K562 (cell line): ENCODE data around the gene TUBG2. TPM values are rescaled to one million over a fixed set of nuclear protein-coding genes. Genes with fewer than 3 reads are reported as not detected.
A peak's percentile ranks its signal among the peaks of the same experiment; 100 is the strongest.

Experiments used
- GTF2E2 ChIP-seq: fragments of 200-800 bp; sonication (Bioruptor generic); IDR thresholded peaks from 2 replicates; pipeline ENCODE4 v1.6.1; 2016; ENCODE audit warnings: missing genetic modification characterization, missing compliant biosample characterization
- HNRNPL ChIP-seq: fragments of 200-400 bp; formaldehyde crosslinking; IDR thresholded peaks from 2 replicates; pipeline ENCODE4 v1.6.1; 2017; ENCODE audit warnings: low read depth, mild to moderate bottlenecking, low read length
- HSF4 ChIP-seq: fragments of 250-450 bp; sonication (Bioruptor Pico); IDR thresholded peaks from 2 replicates; pipeline ENCODE4 v2.1.2; 2022; ENCODE audit warnings: mild to moderate bottlenecking, moderate library complexity, borderline replicate concordance
- ILF3 ChIP-seq: fragments of 450-650 bp; IDR thresholded peaks from 2 replicates; pipeline ENCODE4 v1.6.1; 2018; ENCODE audit warnings: antibody characterized with exemption, mild to moderate bottlenecking, moderate library complexity, borderline replicate concordance
- JUNB ChIP-seq: fragments of 450-650 bp; formaldehyde crosslinking; conservative IDR thresholded peaks from 2 replicates; pipeline ENCODE4 v1.4.0; 2020; ENCODE audit warnings: mild to moderate bottlenecking
- MCM7 ChIP-seq, 2 experiments: fragments of 450-650 bp; IDR thresholded peaks; 2 replicates each; pipeline ENCODE4 v1.6.1; 2016 to 2018
- NCOA2 ChIP-seq, 2 experiments: fragments of 450-650 bp; IDR thresholded peaks; 2 replicates each; pipeline ENCODE4 v1.6.1; 2018; ENCODE audit warnings: mild to moderate bottlenecking in 2 of 2, moderate library complexity in 1 of 2; ENCODE audit not compliant: partially characterized antibody in 2 of 2
- NFE2L1 ChIP-seq: fragments of 450-650 bp; IDR thresholded peaks from 2 replicates; pipeline ENCODE4 v1.6.1; 2016; ENCODE audit warnings: missing genetic modification characterization, low read depth, mild to moderate bottlenecking, missing compliant biosample characterization, moderate library complexity, borderline replicate concordance
- NFIX ChIP-seq: fragments of 250-450 bp; sonication (Bioruptor Pico); IDR thresholded peaks from 2 replicates; pipeline ENCODE4 v1.4.0; 2020; ENCODE audit warnings: low read depth, mild to moderate bottlenecking, moderate library complexity
- NFXL1 ChIP-seq: fragments of 450-650 bp; formaldehyde crosslinking; IDR thresholded peaks from 2 replicates; pipeline ENCODE4 v1.4.0; 2021; ENCODE audit warnings: mild to moderate bottlenecking
- NR2C1 ChIP-seq, 2 experiments: fragments of 450-650 bp; IDR thresholded peaks; 2 replicates each; pipeline ENCODE4 v1.6.1; 2017; ENCODE audit warnings: mild to moderate bottlenecking in 2 of 2, antibody characterized with exemption in 1 of 2, inconsistent platforms in 1 of 2, missing compliant biosample characterization in 1 of 2, missing genetic modification characterization in 1 of 2
- OTX1 ChIP-seq: fragments of 450-650 bp; formaldehyde crosslinking; IDR thresholded peaks from 2 replicates; pipeline ENCODE4 v1.4.0; 2022; ENCODE audit warnings: mild to moderate bottlenecking
- RAD51 ChIP-seq: fragments of 450-650 bp; IDR thresholded peaks from 2 replicates; pipeline ENCODE4 v1.7.1; 2016; ENCODE audit warnings: low read depth, mild to moderate bottlenecking, borderline replicate concordance
- RBM34 ChIP-seq: fragments of 200-400 bp; formaldehyde crosslinking; IDR thresholded peaks from 2 replicates; pipeline ENCODE4 v1.6.1; 2018; ENCODE audit warnings: low read length, borderline replicate concordance; ENCODE audit not compliant: insufficient read depth
- SMAD1 ChIP-seq: fragments of 150-350 bp; IDR thresholded peaks from 2 replicates; pipeline ENCODE4 v1.6.1; 2014; ENCODE audit warnings: low read length, low read depth; ENCODE audit not compliant: partially characterized antibody
- SMAD2 ChIP-seq: fragments of 150-350 bp; IDR thresholded peaks from 2 replicates; pipeline ENCODE4 v1.6.1; 2014; ENCODE audit warnings: low read depth, mild to moderate bottlenecking, low read length
- TAL1 ChIP-seq: fragments of 450-650 bp; IDR thresholded peaks from 2 replicates; pipeline ENCODE4 v1.6.1; 2016; ENCODE audit warnings: mild to moderate bottlenecking
- ZEB2 ChIP-seq: fragments of 450-650 bp; IDR thresholded peaks from 2 replicates; pipeline ENCODE4 v1.6.1; 2016
- ZNF174 ChIP-seq: fragments of 250-450 bp; sonication (Bioruptor Pico); IDR thresholded peaks from 2 replicates; pipeline ENCODE4 v1.4.0; 2020; ENCODE audit warnings: mild to moderate bottlenecking
- ZNF184 ChIP-seq: sonication (generic); formaldehyde crosslinking; IDR thresholded peaks from 2 replicates; pipeline ENCODE4 v1.5.0; 2020; ENCODE audit warnings: missing genetic modification reagents
- ZNF316 ChIP-seq: fragments of 450-650 bp; IDR thresholded peaks from 2 replicates; pipeline ENCODE4 v1.6.1; 2016
- ZNF699 ChIP-seq: fragments of 250-450 bp; sonication (Bioruptor Pico); IDR thresholded peaks from 2 replicates; pipeline ENCODE4 v1.8.0; 2021; ENCODE audit warnings: mild to moderate bottlenecking, moderate library complexity; ENCODE audit not compliant: insufficient replicate concordance
- polyA plus RNA-seq, 8 experiments: library from polyadenylated mRNA; depleted of rRNA in 4 of 8; stranded (reverse) in 5 of 8; unstranded in 3 of 8; fragments of >200 nt; fragmentation: Nextera tagmentation in 2 of 8; fragmentation: Illumina TruSeq in 1 of 8; extraction: Ambion mirVana in 2 of 8; extraction: Trizol in 1 of 8; gene quantifications; 2 replicates each; pipeline versions ENCODE4 v1.2.1 to v1.2.3, GENCODE V29; 2011 to 2014; ENCODE audit warnings: inconsistent platforms in 1 of 8, missing spikeins in 1 of 8
- total RNA-seq, 7 experiments: library from RNA; depleted of rRNA in 6 of 7; stranded (reverse); fragments of >200 nt in 6 of 7; fragmentation: Illumina TruSeq in 2 of 7; extraction: Trizol in 2 of 7; gene quantifications; 2 replicates each; pipeline versions ENCODE4 v1.2.1 to v1.2.3, GENCODE V29; 2011 to 2021; ENCODE audit warnings: low replicate concordance in 1 of 7
- TF ChIP-seq, protein P1 (sequence below): fragments of 250-450 bp; sonication (Bioruptor Pico); IDR thresholded peaks from 2 replicates; pipeline ENCODE4 v1.9.0; 2021; ENCODE audit warnings: mild to moderate bottlenecking, inconsistent platforms
- TF ChIP-seq, protein P2 (sequence below): fragments of 250-450 bp; sonication (Bioruptor Pico); IDR thresholded peaks from 2 replicates; pipeline ENCODE4 v1.8.0; 2022; ENCODE audit warnings: inconsistent platforms
- TF ChIP-seq, protein P3 (sequence below): fragments of 250-450 bp; sonication (Bioruptor Pico); IDR thresholded peaks from 2 replicates; pipeline ENCODE4 v1.5.0; 2020; ENCODE audit warnings: mild to moderate bottlenecking

Gene TUBG2
- total and polyA plus RNA-seq, 9 of the 15 experiments (the other 6 are each of a cell fraction or from before 2014, with no cell fraction given), result 0.09 to 0.80 (median 0.24) TPM; not detected in 2

DNA sequence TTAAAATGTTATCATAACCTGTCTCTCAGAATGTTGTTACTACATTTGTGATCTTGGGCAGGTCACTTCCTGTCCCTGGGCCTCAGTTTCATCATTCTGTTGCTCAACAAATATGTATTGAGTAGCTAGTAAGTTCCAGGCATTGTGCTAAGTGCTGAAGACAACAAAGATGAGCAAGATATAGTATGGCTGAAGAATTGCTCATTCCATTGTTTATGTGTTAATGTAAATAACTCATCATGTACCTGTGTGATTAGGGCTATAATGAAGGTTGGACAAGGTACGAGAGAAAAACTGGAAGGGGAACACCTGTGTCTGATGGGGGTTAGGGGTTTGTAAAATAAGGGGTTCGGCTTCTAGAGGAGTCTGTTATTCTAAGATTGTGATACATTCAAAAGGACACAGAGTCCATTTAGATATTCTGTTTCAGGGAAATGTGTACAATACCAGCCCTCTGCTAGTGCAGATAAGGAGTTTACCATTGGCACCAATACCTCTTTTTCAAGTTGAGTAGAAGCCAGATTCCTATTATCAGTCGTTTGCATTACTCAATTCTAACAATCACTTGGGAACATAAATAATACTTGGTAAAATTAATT is 29.6 kb upstream of the TUBG2 start (continued):
- no peak for TF ChIP-seq NFIX (CRISPR knock-in tag)
- TF ChIP-seq ZNF316, result no peak
- no peak for TF ChIP-seq OTX1 (CRISPR knock-in tag)
- no peak for TF ChIP-seq HSF4
- no peak for TF ChIP-seq RAD51
- TF ChIP-seq SMAD2, result no peak
- peak; percentile 67 for TF ChIP-seq SMAD1
- no peak for TF ChIP-seq MCM7 (IDR thresholded peaks at IDR 0.05)
- no peak for TF ChIP-seq HNRNPL
- no peak for TF ChIP-seq RBM34
- TF ChIP-seq ZNF184 (CRISPR knock-in tag), result no peak
- no peak for TF ChIP-seq ILF3
- no peak for TF ChIP-seq NFE2L1
- no peak for TF ChIP-seq JUNB (CRISPR knock-in tag)
- TF ChIP-seq ZNF174 (CRISPR knock-in tag), result no peak
- TF ChIP-seq, protein P1, sequence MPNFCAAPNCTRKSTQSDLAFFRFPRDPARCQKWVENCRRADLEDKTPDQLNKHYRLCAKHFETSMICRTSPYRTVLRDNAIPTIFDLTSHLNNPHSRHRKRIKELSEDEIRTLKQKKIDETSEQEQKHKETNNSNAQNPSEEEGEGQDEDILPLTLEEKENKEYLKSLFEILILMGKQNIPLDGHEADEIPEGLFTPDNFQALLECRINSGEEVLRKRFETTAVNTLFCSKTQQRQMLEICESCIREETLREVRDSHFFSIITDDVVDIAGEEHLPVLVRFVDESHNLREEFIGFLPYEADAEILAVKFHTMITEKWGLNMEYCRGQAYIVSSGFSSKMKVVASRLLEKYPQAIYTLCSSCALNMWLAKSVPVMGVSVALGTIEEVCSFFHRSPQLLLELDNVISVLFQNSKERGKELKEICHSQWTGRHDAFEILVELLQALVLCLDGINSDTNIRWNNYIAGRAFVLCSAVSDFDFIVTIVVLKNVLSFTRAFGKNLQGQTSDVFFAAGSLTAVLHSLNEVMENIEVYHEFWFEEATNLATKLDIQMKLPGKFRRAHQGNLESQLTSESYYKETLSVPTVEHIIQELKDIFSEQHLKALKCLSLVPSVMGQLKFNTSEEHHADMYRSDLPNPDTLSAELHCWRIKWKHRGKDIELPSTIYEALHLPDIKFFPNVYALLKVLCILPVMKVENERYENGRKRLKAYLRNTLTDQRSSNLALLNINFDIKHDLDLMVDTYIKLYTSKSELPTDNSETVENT (CRISPR knock-in tag), result no peak
- TF ChIP-seq, protein P2, sequence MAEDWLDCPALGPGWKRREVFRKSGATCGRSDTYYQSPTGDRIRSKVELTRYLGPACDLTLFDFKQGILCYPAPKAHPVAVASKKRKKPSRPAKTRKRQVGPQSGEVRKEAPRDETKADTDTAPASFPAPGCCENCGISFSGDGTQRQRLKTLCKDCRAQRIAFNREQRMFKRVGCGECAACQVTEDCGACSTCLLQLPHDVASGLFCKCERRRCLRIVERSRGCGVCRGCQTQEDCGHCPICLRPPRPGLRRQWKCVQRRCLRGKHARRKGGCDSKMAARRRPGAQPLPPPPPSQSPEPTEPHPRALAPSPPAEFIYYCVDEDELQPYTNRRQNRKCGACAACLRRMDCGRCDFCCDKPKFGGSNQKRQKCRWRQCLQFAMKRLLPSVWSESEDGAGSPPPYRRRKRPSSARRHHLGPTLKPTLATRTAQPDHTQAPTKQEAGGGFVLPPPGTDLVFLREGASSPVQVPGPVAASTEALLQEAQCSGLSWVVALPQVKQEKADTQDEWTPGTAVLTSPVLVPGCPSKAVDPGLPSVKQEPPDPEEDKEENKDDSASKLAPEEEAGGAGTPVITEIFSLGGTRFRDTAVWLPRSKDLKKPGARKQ (CRISPR knock-in tag), result no peak
- TF ChIP-seq, protein P3, sequence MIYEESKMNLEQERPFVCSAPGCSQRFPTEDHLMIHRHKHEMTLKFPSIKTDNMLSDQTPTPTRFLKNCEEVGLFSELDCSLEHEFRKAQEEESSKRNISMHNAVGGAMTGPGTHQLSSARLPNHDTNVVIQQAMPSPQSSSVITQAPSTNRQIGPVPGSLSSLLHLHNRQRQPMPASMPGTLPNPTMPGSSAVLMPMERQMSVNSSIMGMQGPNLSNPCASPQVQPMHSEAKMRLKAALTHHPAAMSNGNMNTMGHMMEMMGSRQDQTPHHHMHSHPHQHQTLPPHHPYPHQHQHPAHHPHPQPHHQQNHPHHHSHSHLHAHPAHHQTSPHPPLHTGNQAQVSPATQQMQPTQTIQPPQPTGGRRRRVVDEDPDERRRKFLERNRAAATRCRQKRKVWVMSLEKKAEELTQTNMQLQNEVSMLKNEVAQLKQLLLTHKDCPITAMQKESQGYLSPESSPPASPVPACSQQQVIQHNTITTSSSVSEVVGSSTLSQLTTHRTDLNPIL, result no peak
- TF ChIP-seq NCOA2 (IDR thresholded peaks at IDR 0.05; ENCODE audit: partially characterized antibody in 2 of 2), result no peak
- 0 out of 2 replicates have a peak, but pooled peaks have one; percentile 25 for TF ChIP-seq ZEB2
- TF ChIP-seq NR2C1 (IDR thresholded peaks at IDR 0.05), result no peak
- peak; percentile 20; the same call in 1 of the 2 replicates for TF ChIP-seq NR2C1 (tag; IDR thresholded peaks at IDR 0.05)
- TF ChIP-seq GTF2E2 (tag), result no peak
- TF ChIP-seq NFXL1 (CRISPR knock-in tag), result no peak
- peak; percentile 91 for TF ChIP-seq TAL1
- TF ChIP-seq ZNF699 (CRISPR knock-in tag), result no peak
